GM18502 (cell line): Measurements from ENCODE around the gene SMAD6.

Experiments used
- ATAC-seq: cut with Tn5 transposase; IDR thresholded peaks from one replicate; pipeline ENCODE4 v1.9.1; 2021; ENCODE audit warnings: mild to moderate bottlenecking; ENCODE audit not compliant: unreplicated experiment, poor library complexity

The SMAD6 gene

GRCh38 chr15:66718220-66718988, 16.4 kb downstream of the SMAD6 start:
- ATAC-seq: no peak

GRCh38 chr15:66719471-66719870, 17.4 kb downstream of the SMAD6 start:
- no peak for ATAC-seq

GRCh38 chr15:66720206-66721010, 18.4 kb downstream of the SMAD6 start:
- no peak for ATAC-seq

GRCh38 chr15:66721020-66721419, 19.0 kb downstream of the SMAD6 start:
- no peak for ATAC-seq

- no peak for ATAC-seq
Measured at GRCh38 chr15:66721501-66721937, 19.5 kb downstream of the SMAD6 start.

GRCh38 chr15:66721954-66722353, 19.9 kb downstream of the SMAD6 start:
- ATAC-seq: no peak

- no peak for ATAC-seq
Measured at GRCh38 chr15:66722757-66723540, 20.9 kb downstream of the SMAD6 start.

- no peak for ATAC-seq
Measured at GRCh38 chr15:66723826-66724731, 22.0 kb downstream of the SMAD6 start.

- ATAC-seq: no peak
Measured at GRCh38 chr15:66724732-66725463, 22.9 kb downstream of the SMAD6 start.

- ATAC-seq: no peak
Measured at GRCh38 chr15:66725464-66725785, 23.4 kb downstream of the SMAD6 start.

GRCh38 chr15:66726386-66726785, 24.4 kb downstream of the SMAD6 start:
- no peak for ATAC-seq

- no peak for ATAC-seq
Measured at GRCh38 chr15:66729331-66729951, 27.4 kb downstream of the SMAD6 start.

- no peak for ATAC-seq
Measured at GRCh38 chr15:66730168-66731021, 28.4 kb downstream of the SMAD6 start.

- no peak for ATAC-seq
Measured at GRCh38 chr15:66733976-66734375, 31.9 kb downstream of the SMAD6 start.

GRCh38 chr15:66734961-66735908, 33.2 kb downstream of the SMAD6 start:
- ATAC-seq: no peak

- no peak for ATAC-seq
Measured at GRCh38 chr15:66735909-66736305, 33.9 kb downstream of the SMAD6 start.
